KG1 (cell line): ENCODE data around the gene PDE4DIP.
"Not testable (repeated sequence)": the region's sequence is repeated elsewhere in the genome, so short reads cannot be mapped to it uniquely, and the experiment has no call there.

Experiments
- DNase-seq: peaks from one replicate; lab custom pipeline; 2025; lab: John Stamatoyannopoulos, UW

The PDE4DIP gene

GRCh38 chr1:148874408-148875388, 30.5 kb downstream of the PDE4DIP start:
- DNase-seq: not testable (repeated sequence)

GRCh38 chr1:148879812-148880416, 35.7 kb downstream of the PDE4DIP start:
- DNase-seq: not testable (repeated sequence)

- not testable (repeated sequence) for DNase-seq
Measured at GRCh38 chr1:148881261-148881660, 37.0 kb downstream of the PDE4DIP start.

GRCh38 chr1:148885219-148885618, 41.0 kb downstream of the PDE4DIP start:
- DNase-seq: not testable (repeated sequence)

- not testable (repeated sequence) for DNase-seq
Measured at GRCh38 chr1:148886293-148886692, 42.1 kb downstream of the PDE4DIP start.

- DNase-seq: not testable (repeated sequence)
Measured at GRCh38 chr1:148888597-148888996, 44.4 kb downstream of the PDE4DIP start.

GRCh38 chr1:148889267-148890074, 45.2 kb downstream of the PDE4DIP start:
- DNase-seq: not testable (repeated sequence)

GRCh38 chr1:148890075-148890568, 45.9 kb downstream of the PDE4DIP start:
- not testable (repeated sequence) for DNase-seq

GRCh38 chr1:148894360-148895352, 50.4 kb downstream of the PDE4DIP start:
- not testable (repeated sequence) for DNase-seq

GRCh38 chr1:148900026-148900425, 55.8 kb downstream of the PDE4DIP start:
- not testable (repeated sequence) for DNase-seq

- not testable (repeated sequence) for DNase-seq
Measured at GRCh38 chr1:148900691-148901090, 56.5 kb downstream of the PDE4DIP start.

- DNase-seq: not testable (repeated sequence)
Measured at GRCh38 chr1:148901150-148901952, 57.1 kb downstream of the PDE4DIP start.

- not testable (repeated sequence) for DNase-seq
Measured at GRCh38 chr1:148901953-148902341, 57.7 kb downstream of the PDE4DIP start.

- DNase-seq: not testable (repeated sequence)
Measured at GRCh38 chr1:148909219-148909826, 65.1 kb downstream of the PDE4DIP start.

- not testable (repeated sequence) for DNase-seq
Measured at GRCh38 chr1:148911303-148911928, 67.2 kb downstream of the PDE4DIP start.

GRCh38 chr1:148916222-148916621, 72.0 kb downstream of the PDE4DIP start:
- DNase-seq: not testable (repeated sequence)

- DNase-seq: not testable (repeated sequence)
Measured at GRCh38 chr1:148916695-148917348, 72.6 kb downstream of the PDE4DIP start.

GRCh38 chr1:148918836-148919447, 74.7 kb downstream of the PDE4DIP start:
- DNase-seq: not testable (repeated sequence)
